A549 (cell line): ENCODE measurements around the gene NQO1. TPM values are rescaled to one million over a fixed set of nuclear protein-coding genes. Genes with fewer than 3 reads are reported as not detected.
"Not testable (repeated sequence)": the region's sequence is repeated elsewhere in the genome, so short reads cannot be mapped to it uniquely, and the experiment has no call there.

Experiments
- ATAC-seq, 2 experiments: fragments of 200-7000 bp in 1 of 2; fragments of >200 bp in 1 of 2; cut with Nextera tagmentation in 1 of 2; cut with Tn5 transposase in 1 of 2; 3 replicates each; pipeline versions ENCODE4 v1.8.0 to v1.9.1; 2018 to 2020; ENCODE audit warnings: mild to moderate bottlenecking in 1 of 2, moderate library complexity in 1 of 2
- CTCF ChIA-PET: fragments of 300-600 bp; sonication (Branson Sonifier 250); formaldehyde crosslinking; extraction: SDS; loops from one replicate; lab custom pipeline; 2021; ENCODE audit warnings: antibody characterized with exemption, inconsistent platforms; lab: Yijun Ruan, JAX
- POLR2A ChIA-PET: fragments of 350-600 bp; formaldehyde crosslinking; extraction: SDS; loops from one replicate; lab custom pipeline; 2021; ENCODE audit warnings: antibody characterized with exemption, inconsistent platforms; lab: Yijun Ruan, JAX
- DNase-seq, 2 experiments: peaks; one replicate each; pipeline versions ENCODE4 v3.0.0 to v3.0.0-alpha.2; 2011 to 2016; ENCODE audit warnings: low read depth in 1 of 2, low spot score in 1 of 2
- FAIRE-seq: peaks from 2 replicates; lab custom pipeline; 2011; peaks lifted over from hg19 to GRCh38; lab: Jason Lieb, UNC
- H3K27ac ChIP-seq, 2 experiments: fragments of >200 bp; sonication (Bioruptor Twin); formaldehyde crosslinking; 3 replicates each; pipeline ENCODE4 v1.5.1; 2016 to 2017
- H3K4me1 ChIP-seq: fragments of >200 bp; sonication (Bioruptor Twin); formaldehyde crosslinking; 3 replicates; pipeline ENCODE4 v1.6.1; 2016
- H3K4me2 ChIP-seq: fragments of >200 bp; sonication (Bioruptor Twin); formaldehyde crosslinking; 3 replicates; pipeline ENCODE4 v1.6.1; 2016
- H3K4me3 ChIP-seq: fragments of >200 bp; sonication (Bioruptor Twin); formaldehyde crosslinking; 3 replicates; pipeline ENCODE4 v1.5.1; 2016
- H3K9me3 ChIP-seq: fragments of >200 bp; sonication (Bioruptor Twin); formaldehyde crosslinking; 3 replicates; pipeline ENCODE4 v1.6.1; 2016
- CBX2 ChIP-seq: fragments of 200-600 bp; sonication (generic); IDR thresholded peaks from 2 replicates; pipeline ENCODE4 v1.6.1; 2016; ENCODE audit warnings: low read depth, mild to moderate bottlenecking, borderline replicate concordance
- CBX8 ChIP-seq: fragments of 200-600 bp; sonication (generic); IDR thresholded peaks from 2 replicates; pipeline ENCODE4 v1.6.1; 2016
- CEBPB ChIP-seq, 2 experiments: fragments of >200 bp in 1 of 2; sonication (Bioruptor Twin) in 1 of 2; formaldehyde crosslinking in 1 of 2; IDR thresholded peaks; 2 replicates each; pipeline ENCODE4 v1.6.1; 2012 to 2016
- HES2 ChIP-seq: fragments of >200 bp; sonication (Bioruptor Twin); formaldehyde crosslinking; IDR thresholded peaks from 2 replicates; pipeline ENCODE4 v1.6.1; 2016
- HMGXB4 ChIP-seq: fragments of 250-450 bp; sonication (Bioruptor Pico); IDR thresholded peaks from 2 replicates; pipeline ENCODE4 v1.5.0; 2021; ENCODE audit warnings: mild to moderate bottlenecking, moderate library complexity, borderline replicate concordance
- HOXA7 ChIP-seq: fragments of 250-450 bp; sonication (Bioruptor Pico); IDR thresholded peaks from 2 replicates; pipeline ENCODE4 v1.5.0; 2020; ENCODE audit warnings: mild to moderate bottlenecking, moderate library complexity
- JUN ChIP-seq, 2 experiments: fragments of >200 bp; sonication (Bioruptor Twin); formaldehyde crosslinking; IDR thresholded peaks; 2 replicates in 1 of 2; 3 replicates in 1 of 2; pipeline ENCODE4 v1.6.1; 2016 to 2017
- KDM5A ChIP-seq: fragments of 200-600 bp; sonication (generic); IDR thresholded peaks from 2 replicates; pipeline ENCODE4 v1.6.1; 2016; ENCODE audit warnings: antibody characterized with exemption, mild to moderate bottlenecking
- PBX3 ChIP-seq: IDR thresholded peaks from 2 replicates; pipeline ENCODE4 v1.6.1; 2012
- RNF2 ChIP-seq: fragments of 200-600 bp; sonication (generic); IDR thresholded peaks from 2 replicates; pipeline ENCODE4 v1.6.1; 2016; ENCODE audit warnings: low read depth, mild to moderate bottlenecking, antibody characterized with exemption, moderate library complexity, borderline replicate concordance
- TP53 ChIP-seq: fragments of 250-450 bp; sonication (Bioruptor Pico); IDR thresholded peaks from 2 replicates; pipeline ENCODE4 v1.5.0; 2021; ENCODE audit warnings: mild to moderate bottlenecking, moderate library complexity
- ZC3H11A ChIP-seq: fragments of 450-650 bp; IDR thresholded peaks from 2 replicates; pipeline ENCODE4 v1.6.1; 2014; ENCODE audit warnings: antibody characterized with exemption, mild to moderate bottlenecking
- WGBS: methylation state at CpG from one replicate; pipeline ENCODE4 v1.1.6; 2017; ENCODE audit errors: missing lambda C conversion rate; 5-methylcytosine and 5-hydroxymethylcytosine counted together
- polyA plus RNA-seq, 4 experiments: library from polyadenylated mRNA; depleted of rRNA in 3 of 4; stranded (reverse); fragments of >200 nt; fragmentation: RNase III in 1 of 4; extraction: RNeasy Plus Mini Kit Qiagen cat#74134 plus additional on column Dnase treatment in 1 of 4; gene quantifications; 2 replicates in 3 of 4; 3 replicates in 1 of 4; pipeline ENCODE4 v1.2.3, GENCODE V29; 2011 to 2017
- TF ChIP-seq, protein P1 (sequence below): fragments of 450-650 bp; IDR thresholded peaks from 2 replicates; pipeline ENCODE4 v1.6.1; 2014; ENCODE audit warnings: antibody characterized with exemption

The NQO1 gene
- polyA plus RNA-seq, 2 of the 4 experiments (the other 2 are of a cell fraction) = 1,834 to 2,775 TPM

DNA sequence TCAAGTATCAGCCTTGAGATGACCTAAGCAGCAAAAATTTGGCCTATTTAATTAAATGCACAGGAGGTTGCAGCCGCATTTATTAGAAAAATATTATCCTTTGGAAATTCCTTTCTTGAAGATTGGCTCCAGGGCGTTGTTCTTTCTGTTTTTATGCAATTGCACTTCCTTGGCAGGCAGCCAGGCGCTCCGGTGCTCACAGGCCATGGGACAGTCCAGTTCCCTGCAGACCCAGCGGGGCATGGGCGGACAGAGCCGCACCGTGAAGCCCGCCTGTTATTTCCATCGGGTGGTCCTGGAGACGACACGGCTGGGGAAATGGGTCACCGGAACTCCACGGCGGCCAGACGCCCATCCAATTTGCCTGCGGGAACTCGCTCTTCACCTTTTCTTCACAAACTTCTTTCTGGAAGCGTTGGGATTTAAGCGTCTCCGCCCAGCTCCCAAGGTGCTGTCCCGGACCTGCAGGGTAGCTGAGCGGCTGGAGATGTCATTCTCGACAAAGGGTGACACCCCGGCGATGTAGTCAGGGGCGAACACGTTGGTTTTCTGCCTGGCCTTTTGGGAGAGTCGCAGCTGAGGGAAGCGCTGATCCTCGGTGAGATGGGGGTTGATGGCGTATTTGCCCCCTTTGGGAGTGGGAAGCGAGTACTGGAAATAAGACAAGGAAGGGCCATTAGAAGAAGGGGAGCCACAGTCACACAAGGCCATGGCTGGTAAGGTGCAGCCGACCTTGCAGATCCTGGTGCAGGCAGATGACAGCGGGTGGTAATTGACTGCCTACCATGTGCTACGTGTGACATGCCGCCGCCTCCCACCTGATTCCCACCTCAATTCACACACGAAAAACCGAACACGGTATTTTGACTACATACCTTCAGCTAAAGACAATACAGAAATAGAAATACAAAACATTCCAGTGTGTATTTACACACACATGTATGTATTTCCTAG is 15.9 kb upstream of the NQO1 start:
- Histone ChIP-seq H3K4me3 (peak overlapping the region; percentile 14; the same call in 1 of the 3 replicates), H3K4me1 (peaks cover 29% of the 10 kb centered on the region), H3K9me3 (no peaks in the 10 kb centered on the region), H3K27ac (peak overlapping the region; percentile 67 to 70), H3K4me2 (peak overlapping the region; percentile 66)
- CTCF ChIA-PET = interaction anchor here (0.6 to 8.5 kb wide), 5 partner anchors 11 to 1087 kb away, joined by 5 to 68 read pairs (median 7); partner anchors contain the start of gene NOB1
- POLR2A ChIA-PET = interaction anchor here (0.6 to 2.4 kb wide), 4 partner anchors 12 to 36 kb away, joined by 3 to 11 read pairs (median 6); partner anchors contain the start of genes NOB1 and NQO1
- whole genome bisulfite sequencing = 72% methylated on average over 38 of the region's 41 CpGs
- ATAC-seq (peak in 1 of 2 experiments; percentile 42; a peak in 3 of 6 replicates), DNase-seq (peak in 1 of 2 experiments; percentile 59), FAIRE-seq (no peak)
- TF ChIP-seq CEBPB (IDR thresholded peaks at IDR 0.05) = peak in 1 of 2 experiments; percentile 37; a peak in 1 of 4 replicates
- TF ChIP-seq, protein P1, sequence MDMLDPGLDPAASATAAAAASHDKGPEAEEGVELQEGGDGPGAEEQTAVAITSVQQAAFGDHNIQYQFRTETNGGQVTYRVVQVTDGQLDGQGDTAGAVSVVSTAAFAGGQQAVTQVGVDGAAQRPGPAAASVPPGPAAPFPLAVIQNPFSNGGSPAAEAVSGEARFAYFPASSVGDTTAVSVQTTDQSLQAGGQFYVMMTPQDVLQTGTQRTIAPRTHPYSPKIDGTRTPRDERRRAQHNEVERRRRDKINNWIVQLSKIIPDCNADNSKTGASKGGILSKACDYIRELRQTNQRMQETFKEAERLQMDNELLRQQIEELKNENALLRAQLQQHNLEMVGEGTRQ = no peak
- TF ChIP-seq ZC3H11A = no peak

DNA sequence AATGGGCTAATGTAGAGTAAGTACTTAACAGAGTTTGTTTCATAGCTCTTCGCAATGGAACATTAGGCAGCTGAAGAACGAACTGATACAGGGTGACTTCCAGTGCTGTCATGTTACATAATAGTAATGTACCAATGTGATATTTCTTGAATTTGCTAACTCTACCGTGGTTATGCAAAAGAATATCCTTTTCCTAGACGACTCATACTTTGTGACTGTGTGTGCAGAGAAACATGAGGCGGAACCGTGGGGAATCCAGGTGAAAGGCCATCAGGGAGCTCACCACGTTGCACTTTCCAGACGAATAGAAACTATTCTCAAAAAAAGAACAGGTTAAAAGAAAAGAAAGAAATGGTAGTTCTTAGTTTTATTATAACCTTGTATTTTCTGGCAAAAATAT is 15.2 kb upstream of the NQO1 start:
- peak overlapping the region; percentile 66 for H3K4me2 ChIP-seq
- DNase-seq = no peak
- H3K9me3 ChIP-seq = no peaks in the 10 kb centered on the region
- peak overlapping the region; percentile 14; the same call in 1 of the 3 replicates for H3K4me3 ChIP-seq
- FAIRE-seq = no peak
- WGBS = 51% methylated on average over 8 of the region's 8 CpGs
- no peak for ATAC-seq
- peak overlapping the region; percentile 67 to 70 for H3K27ac ChIP-seq
- CTCF ChIA-PET = interaction anchor here (0.6 to 8.5 kb wide), 6 partner anchors 12 to 1087 kb away, joined by 5 to 68 read pairs (median 7); partner anchors contain the start of genes NOB1 and NQO1
- TF ChIP-seq TP53 (CRISPR knock-in tag) (no peak), HOXA7 (CRISPR knock-in tag) (no peak), JUN (IDR thresholded peaks at IDR 0.05) (no peak), HES2 (no peak), PBX3 (no peak), CBX8 (no peak), RNF2 (no peak)
- POLR2A ChIA-PET = interaction anchor here (0.6 to 2.4 kb wide), 4 partner anchors 13 to 36 kb away, joined by 3 to 11 read pairs (median 6); partner anchors contain the start of genes NOB1 and NQO1
- peaks cover 28% of the 10 kb centered on the region for H3K4me1 ChIP-seq

DNA sequence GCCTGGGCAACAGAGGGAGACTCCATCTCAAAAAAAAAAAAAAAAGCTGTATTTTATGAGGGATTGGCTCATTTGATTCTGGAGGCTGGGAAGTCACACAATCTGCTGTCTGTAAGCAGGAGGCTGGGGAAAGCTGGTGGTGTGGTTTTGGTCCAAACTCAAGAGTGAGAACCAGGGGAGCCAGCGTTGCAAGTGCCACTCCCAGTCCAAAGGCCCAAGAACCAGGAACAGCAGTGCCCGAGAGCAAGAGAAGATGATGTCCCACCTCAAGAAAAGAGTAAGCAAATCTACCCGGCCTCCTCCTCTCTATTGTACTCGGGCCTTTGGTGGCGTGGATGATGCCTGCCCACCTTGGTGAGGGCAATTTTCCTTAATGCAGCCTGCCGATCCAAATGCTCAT is 5.7 kb upstream of the NQO1 start:
- no peak for FAIRE-seq
- 94% methylated on average over 6 of the region's 6 CpGs for WGBS

GRCh38 chr16:69731280-69731679 is 4.9 kb upstream of the NQO1 start:
- not testable (repeated sequence) for ATAC-seq, H3K9me3 ChIP-seq, H3K4me2 ChIP-seq, DNase-seq, FAIRE-seq, H3K4me3 ChIP-seq, H3K27ac ChIP-seq
- CTCF ChIA-PET = interaction anchor here (0.7 to 18.6 kb wide), 2 partner anchors 19 to 25 kb away, joined by 4 to 160 read pairs; partner anchors contain the start of gene NOB1
- peaks cover 19% of the 10 kb centered on the region for H3K4me1 ChIP-seq
- POLR2A ChIA-PET = interaction anchor here (0.7 kb wide), 1 partner anchor 199 kb away, joined by 5 read pairs; no protein-coding TSS in a partner anchor
- WGBS = 90% methylated on average over 5 of the region's 5 CpGs

More for the DNA sequence above, 5.7 kb upstream of the NQO1 start:
- H3K4me3 ChIP-seq = no peak overlapping the region
- no peaks in the 10 kb centered on the region for H3K9me3 ChIP-seq
- DNase-seq = no peak
- no peak for ATAC-seq
- peaks cover 19% of the 10 kb centered on the region for H3K4me1 ChIP-seq
- 0 out of 6 replicates have a peak overlapping the region, but pooled peaks of 1 of the 2 experiments have one; percentile 15 for H3K27ac ChIP-seq
- TF ChIP-seq KDM5A (no peak), HMGXB4 (no peak), CBX2 (no peak)
- H3K4me2 ChIP-seq = no peak overlapping the region
- CTCF ChIA-PET = interaction anchor here (0.7 to 18.6 kb wide), 3 partner anchors 18 to 24 kb away, joined by 3 to 160 read pairs (median 4); partner anchors contain the start of gene NOB1
- POLR2A ChIA-PET = interaction anchor here (0.7 kb wide), 1 partner anchor 200 kb away, joined by 5 read pairs; no protein-coding TSS in a partner anchor
